Gastroesophageal sphincter (tissue), 4 donors: ENCODE measurements around the gene RPAP2. TPM values are rescaled to one million over a fixed set of nuclear protein-coding genes. Genes with fewer than 3 reads are reported as not detected.
"Not testable (repeated sequence)": the region's sequence is repeated elsewhere in the genome, so short reads cannot be mapped to it uniquely, and the experiment has no call there.

Experiments used
- ATAC-seq: fragments of 150-250 bp; one replicate; pipeline ENCODE4 v1.9.1; 2016; ENCODE audit warnings: mild to moderate bottlenecking, moderate library complexity
- H3K27ac ChIP-seq, 4 donors: fragments of 200-600 bp; sonication (generic) in 3 of 4; 1 replicate in 3 of 4; 2 replicates in 1 of 4; pipeline ENCODE4 v1.5.1; 2016 to 2019
- H3K27me3 ChIP-seq: fragments of 200-600 bp; sonication (generic); one replicate; pipeline ENCODE4 v1.5.1; 2019
- H3K36me3 ChIP-seq, 2 donors: fragments of 200-600 bp; sonication (generic); one replicate each; pipeline ENCODE4 v1.5.1; 2019; ENCODE audit warnings: control low read depth in 1 of 2
- H3K4me1 ChIP-seq, 3 donors: fragments of 200-600 bp; sonication (generic); 1 replicate in 2 of 3; 2 replicates in 1 of 3; pipeline ENCODE4 v1.5.1; 2016 to 2019; ENCODE audit warnings: control low read depth in 2 of 3
- H3K4me3 ChIP-seq, 2 donors: fragments of 200-600 bp; sonication (generic); one replicate each; pipeline ENCODE4 v1.5.1; 2019; ENCODE audit warnings: mild to moderate bottlenecking in 1 of 2, moderate library complexity in 1 of 2
- H3K9me3 ChIP-seq, 3 donors: fragments of 200-600 bp; sonication (generic); one replicate each; pipeline ENCODE4 v1.5.1; 2017 to 2019; ENCODE audit warnings: control low read depth in 2 of 3
- CTCF ChIP-seq, 4 experiments: fragments of 200-600 bp in 2 of 4; fragments of 450-650 bp in 2 of 4; sonication (generic) in 1 of 4; IDR thresholded peaks; one replicate each; pipeline ENCODE4 v1.5.1; 2017 to 2019; ENCODE audit warnings: antibody characterized with exemption in 4 of 4, mild to moderate bottlenecking in 2 of 4, moderate library complexity in 2 of 4
- EP300 ChIP-seq: sonication (generic); formaldehyde crosslinking; IDR thresholded peaks from one replicate; pipeline ENCODE4 v1.6.1; 2017; ENCODE audit warnings: antibody characterized with exemption, mild to moderate bottlenecking
- POLR2A ChIP-seq, 2 donors: fragments of 450-650 bp; IDR thresholded peaks; one replicate each; pipeline ENCODE4 v1.6.1; 2017; ENCODE audit warnings: antibody characterized with exemption in 2 of 2, mild to moderate bottlenecking in 2 of 2, moderate library complexity in 1 of 2
- POLR2AphosphoS5 ChIP-seq: sonication (generic); formaldehyde crosslinking; IDR thresholded peaks from one replicate; pipeline ENCODE4 v1.6.1; 2017; ENCODE audit warnings: antibody characterized with exemption
- WGBS, 2 donors: methylation state at CpG; one replicate each; pipeline ENCODE4 v1.1.5; 2018; ENCODE audit warnings: low coverage in 1 of 2; 5-methylcytosine and 5-hydroxymethylcytosine counted together
- total RNA-seq, 4 donors: library from RNA; depleted of rRNA; stranded (reverse); fragments of >200 nt; gene quantifications; one replicate each; pipeline ENCODE4 v1.1.0, GENCODE V29; 2016

RPAP2 gene
- total RNA-seq, 4 donors from 2014 or later = 16.8 to 31.8 (median 18.8) TPM

GRCh38 chr1:92274939-92275338 lies 23.9 kb upstream of the RPAP2 start:
- Histone ChIP-seq H3K36me3 (peaks cover 0 to 72% of the 10 kb centered on the region in 2 donors), H3K9me3 (no peaks in the 10 kb centered on the region), H3K27me3 (no peaks in the 10 kb centered on the region), H3K27ac (no peak overlapping the region), H3K4me1 (no peaks in the 10 kb centered on the region), H3K4me3 (no peak overlapping the region)
- ATAC-seq = no peak
- WGBS, 2 donors = 94 to 100% methylated on average over 1 of the region's 1 CpG
- no peak for TF ChIP-seq EP300
- TF ChIP-seq CTCF (IDR thresholded peaks at IDR 0.05) = no peak
- no peak for TF ChIP-seq POLR2A (IDR thresholded peaks at IDR 0.05)
- TF ChIP-seq POLR2AphosphoS5 = no peak

GRCh38 chr1:92276082-92276481 lies 22.8 kb upstream of the RPAP2 start:
- Histone ChIP-seq H3K27ac (no peak overlapping the region), H3K27me3 (no peaks in the 10 kb centered on the region), H3K4me3 (no peak overlapping the region), H3K9me3 (no peaks in the 10 kb centered on the region), H3K4me1 (no peaks in the 10 kb centered on the region), H3K36me3 (peaks cover 0 to 73% of the 10 kb centered on the region in 2 donors)
- TF ChIP-seq CTCF (IDR thresholded peaks at IDR 0.05) = no peak
- TF ChIP-seq POLR2A (IDR thresholded peaks at IDR 0.05) = no peak
- TF ChIP-seq EP300 = no peak
- no peak for TF ChIP-seq POLR2AphosphoS5
- WGBS, 2 donors = 93% methylated on average over 3 of the region's 3 CpGs; no CpG with 5 or more reads in 1 of the 2 donors
- no peak for ATAC-seq

GRCh38 chr1:92277105-92277723 lies 21.6 kb upstream of the RPAP2 start:
- 84 to 100% methylated on average over 1 to 4 of the region's 4 CpGs for WGBS, 2 donors
- no peak for ATAC-seq
- H3K36me3 ChIP-seq = peaks cover 0 to 78% of the 10 kb centered on the region in 2 donors

GRCh38 chr1:92279781-92280180 lies 19.1 kb upstream of the RPAP2 start:
- H3K4me3 ChIP-seq, H3K9me3 ChIP-seq, H3K27me3 ChIP-seq, ATAC-seq, H3K4me1 ChIP-seq, H3K27ac ChIP-seq: not testable (repeated sequence)
- H3K36me3 ChIP-seq = peaks cover 0 to 59% of the 10 kb centered on the region in 2 donors
- 98 to 100% methylated on average over 1 to 5 of the region's 15 CpGs for WGBS, 2 donors

More at GRCh38 chr1:92277105-92277723, 21.6 kb upstream of the RPAP2 start:
- Histone ChIP-seq H3K4me1 (no peaks in the 10 kb centered on the region), H3K27ac (no peak overlapping the region), H3K9me3 (no peaks in the 10 kb centered on the region), H3K27me3 (no peaks in the 10 kb centered on the region), H3K4me3 (no peak overlapping the region)
- TF ChIP-seq POLR2AphosphoS5 (no peak), EP300 (no peak), POLR2A (IDR thresholded peaks at IDR 0.05) (no peak), CTCF (IDR thresholded peaks at IDR 0.05) (no peak)

- 100% methylated on average over 2 of the region's 2 CpGs for WGBS, 2 donors
- H3K4me3 ChIP-seq, H3K27me3 ChIP-seq, H3K4me1 ChIP-seq, ATAC-seq, H3K27ac ChIP-seq, H3K9me3 ChIP-seq: not testable (repeated sequence)
- peaks cover 0 to 65% of the 10 kb centered on the region in 2 donors for H3K36me3 ChIP-seq
These were observed 17.4 kb upstream of the RPAP2 start for GRCh38 chr1:92281411-92281810.

GRCh38 chr1:92291372-92291999 lies 7.4 kb upstream of the RPAP2 start:
- Histone ChIP-seq H3K4me3 (no peak overlapping the region), H3K27me3 (no peaks in the 10 kb centered on the region), H3K36me3 (peaks cover 0 to 53% of the 10 kb centered on the region in 2 donors), H3K9me3 (no peaks in the 10 kb centered on the region), H3K27ac (no peak overlapping the region), H3K4me1 (peaks cover 0 to 23% (median 0%) of the 10 kb centered on the region in 3 donors)
- ATAC-seq = no peak
- no peak for TF ChIP-seq POLR2AphosphoS5
- no peak for TF ChIP-seq POLR2A (IDR thresholded peaks at IDR 0.05)
- peak; percentile 35 to 60 (median 52) for TF ChIP-seq CTCF (IDR thresholded peaks at IDR 0.05)
- TF ChIP-seq EP300 = no peak
- 11 to 19% methylated on average over 3 of the region's 3 CpGs for WGBS, 2 donors
